Measurements from ENCODE around the gene DENND11. TPM values are rescaled to one million over a fixed set of nuclear protein-coding genes. Genes with fewer than 3 reads are reported as not detected.

Gene DENND11
- total and polyA plus RNA-seq, 2 of the 4 experiments (the other 2 are of a cell fraction), result 2.9 to 5.0 TPM

DNA sequence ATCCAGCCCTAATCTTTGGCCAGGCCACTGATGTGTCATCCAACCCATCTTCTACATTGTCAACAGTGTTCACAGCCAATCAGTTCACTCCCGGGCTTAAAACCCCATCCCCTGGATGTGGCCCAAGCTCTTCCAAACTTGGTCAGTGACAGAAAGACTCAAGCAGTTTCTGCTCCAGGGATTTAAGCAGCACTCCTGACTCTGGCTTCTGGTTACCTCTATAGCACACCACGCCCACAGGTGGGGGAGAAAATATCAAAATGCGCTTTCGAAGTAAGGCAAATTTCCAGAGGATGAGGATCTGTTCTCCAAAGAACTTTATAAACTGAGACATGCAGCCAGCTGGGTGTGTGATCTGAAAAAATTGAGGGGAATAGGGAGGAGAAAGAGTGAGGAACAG lies 35.9 kb downstream of the DENND11 start:
- no peak overlapping the region for H3K4me2 ChIP-seq (ENCODE audit: low read depth, low read length)
- H2BK5ac ChIP-seq (ENCODE audit: low read depth, low read length, poor library complexity, severe bottlenecking), result no peak overlapping the region
- no peak overlapping the region for H3K23ac ChIP-seq (ENCODE audit: low read depth, low read length)
- peaks cover 13% of the 10 kb centered on the region for H3K36me3 ChIP-seq (ENCODE audit: control insufficient read depth, insufficient read depth, low read length)
- H3K27me3 ChIP-seq (ENCODE audit: control insufficient read depth, insufficient read depth, low read length), result no peaks in the 10 kb centered on the region
- H3K79me1 ChIP-seq (ENCODE audit: low read depth in 1 of 2, low read length in 2 of 2), result no peaks in the 10 kb centered on the region
- dilution Hi-C loops (cut with HindIII; ENCODE audit: low sequenced_read_pairs, unreplicated experiment), result no loop called here
- ChIA-PET CTCF (no interaction called here), POLR2A (ENCODE audit: unreplicated experiment) (no interaction called here)
- H3K4me1 ChIP-seq (ENCODE audit: control insufficient read depth, insufficient read depth, low read length), result no peaks in the 10 kb centered on the region
- no peak overlapping the region for H2BK120ac ChIP-seq (ENCODE audit: low read depth, low read length)
- H4K8ac ChIP-seq (ENCODE audit: low read depth in 2 of 2, low read length in 2 of 2), result no peak overlapping the region
- no TSS peak for BruUV-seq (replicated peaks)
- no peaks in the 10 kb centered on the region for H3K9me1 ChIP-seq (ENCODE audit: insufficient read depth, low read length)
- no peak overlapping the region for H4K5ac ChIP-seq (ENCODE audit: low read depth, low read length)
- H4K91ac ChIP-seq (ENCODE audit: insufficient read depth, low read depth, low read length), result no peak overlapping the region
- WGBS, 2 experiments (ENCODE audit: extremely low coverage in 2 of 2, insufficient read length in 1 of 2), result no CpG with 5 or more reads among the region's 4 CpGs
- H3K4ac ChIP-seq (ENCODE audit: low read depth, low read length), result no peak overlapping the region
- in situ Hi-C loops (cut with MboI; ENCODE audit: low sequenced_read_pairs), result no loop called here
- TF ChIP-seq RCOR1 (IDR thresholded peaks at IDR 0.05; ENCODE audit: insufficient replicate concordance, low read length) (no peak), NFE2L2 (IDR thresholded peaks at IDR 0.05; ENCODE audit: low read depth, low read length) (no peak), MAZ (IDR thresholded peaks at IDR 0.05; ENCODE audit: borderline replicate concordance, low read depth, low read length) (no peak), RAD21 (IDR thresholded peaks at IDR 0.05; ENCODE audit: low read length) (no peak), CHD1 (IDR thresholded peaks at IDR 0.05; ENCODE audit: low read depth, low read length) (no peak), POLR2A (IDR thresholded peaks at IDR 0.05; ENCODE audit: low read depth, low read length) (no peak), SMC3 (IDR thresholded peaks at IDR 0.05; ENCODE audit: low read depth, low read length) (no peak), MXI1 (IDR thresholded peaks at IDR 0.05; ENCODE audit: borderline replicate concordance, low read depth, low read length) (no peak), FOS (IDR thresholded peaks at IDR 0.05; ENCODE audit: low read depth, low read length) (no peak), RFX5 (IDR thresholded peaks at IDR 0.05; ENCODE audit: low read depth, low read length) (no peak), CEBPB (IDR thresholded peaks at IDR 0.05; ENCODE audit: low read depth, low read length) (no peak), BHLHE40 (IDR thresholded peaks at IDR 0.05; ENCODE audit: low read depth, low read length) (no peak), MAFK (IDR thresholded peaks at IDR 0.05; ENCODE audit: low read depth, low read length) (no peak)
- TF ChIP-seq, protein P1, sequence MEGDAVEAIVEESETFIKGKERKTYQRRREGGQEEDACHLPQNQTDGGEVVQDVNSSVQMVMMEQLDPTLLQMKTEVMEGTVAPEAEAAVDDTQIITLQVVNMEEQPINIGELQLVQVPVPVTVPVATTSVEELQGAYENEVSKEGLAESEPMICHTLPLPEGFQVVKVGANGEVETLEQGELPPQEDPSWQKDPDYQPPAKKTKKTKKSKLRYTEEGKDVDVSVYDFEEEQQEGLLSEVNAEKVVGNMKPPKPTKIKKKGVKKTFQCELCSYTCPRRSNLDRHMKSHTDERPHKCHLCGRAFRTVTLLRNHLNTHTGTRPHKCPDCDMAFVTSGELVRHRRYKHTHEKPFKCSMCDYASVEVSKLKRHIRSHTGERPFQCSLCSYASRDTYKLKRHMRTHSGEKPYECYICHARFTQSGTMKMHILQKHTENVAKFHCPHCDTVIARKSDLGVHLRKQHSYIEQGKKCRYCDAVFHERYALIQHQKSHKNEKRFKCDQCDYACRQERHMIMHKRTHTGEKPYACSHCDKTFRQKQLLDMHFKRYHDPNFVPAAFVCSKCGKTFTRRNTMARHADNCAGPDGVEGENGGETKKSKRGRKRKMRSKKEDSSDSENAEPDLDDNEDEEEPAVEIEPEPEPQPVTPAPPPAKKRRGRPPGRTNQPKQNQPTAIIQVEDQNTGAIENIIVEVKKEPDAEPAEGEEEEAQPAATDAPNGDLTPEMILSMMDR (conservative IDR thresholded peaks at IDR 0.05; ENCODE audit: low read depth, low read length), result no peak
- TF ChIP-seq, protein P2, sequence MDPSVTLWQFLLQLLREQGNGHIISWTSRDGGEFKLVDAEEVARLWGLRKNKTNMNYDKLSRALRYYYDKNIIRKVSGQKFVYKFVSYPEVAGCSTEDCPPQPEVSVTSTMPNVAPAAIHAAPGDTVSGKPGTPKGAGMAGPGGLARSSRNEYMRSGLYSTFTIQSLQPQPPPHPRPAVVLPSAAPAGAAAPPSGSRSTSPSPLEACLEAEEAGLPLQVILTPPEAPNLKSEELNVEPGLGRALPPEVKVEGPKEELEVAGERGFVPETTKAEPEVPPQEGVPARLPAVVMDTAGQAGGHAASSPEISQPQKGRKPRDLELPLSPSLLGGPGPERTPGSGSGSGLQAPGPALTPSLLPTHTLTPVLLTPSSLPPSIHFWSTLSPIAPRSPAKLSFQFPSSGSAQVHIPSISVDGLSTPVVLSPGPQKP (IDR thresholded peaks at IDR 0.05; ENCODE audit: borderline replicate concordance, low read depth, low read length), result no peak
- TF ChIP-seq, protein P3, sequence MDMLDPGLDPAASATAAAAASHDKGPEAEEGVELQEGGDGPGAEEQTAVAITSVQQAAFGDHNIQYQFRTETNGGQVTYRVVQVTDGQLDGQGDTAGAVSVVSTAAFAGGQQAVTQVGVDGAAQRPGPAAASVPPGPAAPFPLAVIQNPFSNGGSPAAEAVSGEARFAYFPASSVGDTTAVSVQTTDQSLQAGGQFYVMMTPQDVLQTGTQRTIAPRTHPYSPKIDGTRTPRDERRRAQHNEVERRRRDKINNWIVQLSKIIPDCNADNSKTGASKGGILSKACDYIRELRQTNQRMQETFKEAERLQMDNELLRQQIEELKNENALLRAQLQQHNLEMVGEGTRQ (IDR thresholded peaks at IDR 0.05; ENCODE audit: low read depth, low read length), result no peak
- H2BK20ac ChIP-seq (ENCODE audit: low read depth, low read length), result no peak overlapping the region
- no peak for DNase-seq
- no peak overlapping the region for H3K9ac ChIP-seq (ENCODE audit: low read depth, low read length)
- H3K18ac ChIP-seq (ENCODE audit: low read depth, low read length), result no peak overlapping the region
- no peak overlapping the region for H3K14ac ChIP-seq (replicated peaks; ENCODE audit: low read depth, low read length)
- no peak overlapping the region for H3K27ac ChIP-seq (ENCODE audit: insufficient read depth, low read length)
- no peak overlapping the region for H2AK5ac ChIP-seq (ENCODE audit: low read depth, low read length)
- no peak overlapping the region for H2AK9ac ChIP-seq (replicated peaks; ENCODE audit: low read depth, low read length, poor library complexity)
- no peak overlapping the region for H2AFZ ChIP-seq (replicated peaks; ENCODE audit: low read length, poor library complexity)
- intact Hi-C loops (cut with micrococcal nuclease), result no loop called here
- H3K9me3 ChIP-seq (ENCODE audit: control insufficient read depth, insufficient read depth, low read length), result no peaks in the 10 kb centered on the region
- no peaks in the 10 kb centered on the region for H4K20me1 ChIP-seq (ENCODE audit: insufficient read depth, low read length)
- H3K4me3 ChIP-seq (ENCODE audit: insufficient read depth, low read depth, low read length), result no peak overlapping the region
- no peak overlapping the region for H3K56ac ChIP-seq (ENCODE audit: extremely low read depth, insufficient read depth, low read length)
- no peak for ATAC-seq (ENCODE audit: low read depth)
- no peak overlapping the region for H2BK15ac ChIP-seq (ENCODE audit: low read depth, low read length)

Data from IMR-90 (cell line).